Measurements from ENCODE around the gene PFDN1. TPM values are rescaled to one million over a fixed set of nuclear protein-coding genes. Genes with fewer than 3 reads are reported as not detected.
"Not testable (repeated sequence)": the region's sequence is repeated elsewhere in the genome, so short reads cannot be mapped to it uniquely, and the experiment has no call there.

PFDN1 gene
- polyA plus RNA-seq, 4 donors, result 75.5 to 110 (median 94.8) TPM

DNA sequence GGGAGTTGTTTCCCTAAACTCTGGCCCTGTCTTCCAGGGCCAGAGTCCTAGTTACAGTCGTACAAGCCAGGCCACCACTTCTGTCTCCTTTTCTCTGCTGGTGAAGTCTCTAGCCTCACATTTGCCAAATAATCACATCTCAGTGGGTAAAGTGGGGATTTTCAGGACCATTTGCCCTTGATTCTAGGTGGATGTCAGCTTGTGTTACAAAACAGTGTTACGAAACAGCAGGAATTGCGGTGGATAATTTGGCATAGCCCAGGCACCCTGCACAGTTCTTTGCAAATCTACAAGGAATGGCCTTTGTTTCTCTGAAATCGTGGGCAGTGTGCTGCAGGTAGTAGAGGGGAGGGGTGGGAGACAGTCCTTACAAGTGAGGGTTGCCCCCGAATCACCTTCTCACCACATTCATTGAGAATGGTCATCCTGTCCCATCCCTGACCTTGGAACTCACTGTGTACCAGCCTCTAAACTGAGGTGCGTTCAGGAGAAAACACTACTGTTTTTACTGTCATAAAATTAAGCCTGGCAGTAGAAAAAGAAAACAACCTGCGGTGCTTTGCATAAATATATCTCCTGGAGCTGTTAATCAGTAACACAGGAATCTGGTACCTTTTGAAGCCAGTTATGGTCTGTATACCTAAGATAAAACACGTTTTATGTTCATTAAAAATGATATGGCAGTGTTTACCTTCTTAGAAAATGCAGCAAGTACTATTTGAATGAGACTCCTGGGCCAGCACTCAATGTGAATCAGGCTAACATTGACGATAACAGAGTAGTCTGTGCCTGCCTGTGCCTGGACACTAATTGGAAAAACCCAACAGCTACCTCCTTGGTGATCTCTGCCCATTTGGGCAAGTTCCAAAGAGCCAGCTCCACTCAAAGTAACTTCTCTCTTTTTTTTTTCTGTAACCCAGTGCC lies 83.6 kb downstream of the PFDN1 start:
- DNase-seq (ENCODE audit: low read depth in 4 of 4, low spot score in 3 of 4), result no peak

DNA sequence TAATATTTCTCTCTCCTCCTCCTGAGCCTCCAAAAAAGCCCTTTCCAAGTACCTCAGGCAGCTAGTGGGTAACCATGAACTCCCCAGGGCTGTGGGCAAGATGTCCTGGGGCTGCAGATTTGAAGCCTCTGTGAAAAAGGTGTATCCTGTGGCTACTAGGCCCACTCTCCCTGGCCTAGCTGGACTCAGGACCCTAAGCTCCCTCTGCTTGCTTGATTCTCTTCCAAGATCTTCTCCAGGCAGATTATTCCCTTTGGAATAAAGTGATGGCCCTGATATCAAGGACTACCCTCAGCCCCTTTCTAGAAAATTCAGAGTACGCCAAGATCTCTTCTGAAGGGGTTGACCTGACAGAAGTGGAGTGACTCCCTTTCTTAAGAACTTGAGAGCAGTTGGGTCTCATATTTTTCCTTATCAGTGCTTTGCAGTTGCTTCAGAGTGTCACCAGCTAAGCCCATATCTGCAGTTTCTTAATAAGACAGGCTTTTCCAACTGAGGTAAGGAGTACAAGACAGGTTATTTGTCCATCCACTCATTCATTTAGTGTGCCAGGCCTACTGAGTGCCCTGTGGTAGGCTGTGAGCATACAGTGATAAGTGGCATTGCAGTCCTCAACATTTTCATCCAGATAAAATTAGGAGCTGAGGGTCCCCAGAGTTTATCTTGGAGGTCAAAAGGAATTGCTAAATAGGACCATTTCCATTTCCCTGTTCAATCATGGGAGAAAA lies 85.4 kb downstream of the PFDN1 start:
- DNase-seq (ENCODE audit: low read depth in 4 of 4, low spot score in 3 of 4), result no peak

DNA sequence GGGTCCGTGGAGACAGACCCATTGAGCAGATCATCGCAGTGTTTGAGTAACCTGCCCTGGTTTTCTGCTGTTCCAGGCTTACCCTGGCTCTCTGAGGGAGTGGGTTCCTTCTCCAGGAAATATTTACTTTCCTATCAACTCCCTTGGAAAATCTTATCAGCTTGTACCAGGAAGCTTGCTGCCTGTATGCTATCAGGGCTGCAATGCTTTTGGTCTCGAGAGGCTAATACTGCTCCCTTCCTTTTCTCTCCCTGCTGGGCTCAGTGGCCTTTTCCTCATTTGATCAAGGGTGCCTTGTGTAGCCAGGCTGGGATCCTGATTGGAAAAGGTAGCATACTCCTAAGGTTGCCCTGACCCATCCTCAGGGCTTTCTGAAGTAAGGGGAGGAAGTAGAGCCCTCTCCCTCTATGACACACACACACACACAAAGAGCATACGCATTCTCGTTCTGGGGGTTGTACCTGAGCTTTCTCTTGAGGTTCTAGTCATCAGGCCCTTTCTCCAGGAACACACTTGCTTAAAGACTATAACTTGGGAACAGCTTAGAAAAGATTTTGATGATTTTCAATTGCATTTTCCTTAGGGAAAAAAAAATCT lies 86.3 kb downstream of the PFDN1 start:
- no peak for DNase-seq (ENCODE audit: low read depth in 4 of 4, low spot score in 3 of 4)

DNA sequence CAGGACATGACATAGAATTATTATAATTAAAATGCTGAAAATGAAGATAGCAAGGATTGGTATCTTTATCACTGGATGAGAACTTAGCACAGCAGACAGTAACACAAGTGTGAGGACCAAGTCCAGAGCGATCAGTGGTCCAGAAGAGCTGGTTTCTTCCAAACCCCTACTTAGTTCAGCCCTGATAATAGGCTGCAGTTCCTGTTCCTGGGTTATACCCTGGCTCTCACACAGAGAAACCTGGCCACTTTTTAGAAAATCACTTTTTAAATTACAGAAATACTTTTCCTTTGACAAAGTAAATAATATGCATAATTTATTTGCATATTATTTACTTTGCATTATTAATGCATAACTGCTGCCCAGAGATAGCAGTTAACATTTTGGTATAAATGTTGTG lies 87.6 kb downstream of the PFDN1 start:
- DNase-seq (ENCODE audit: low read depth in 4 of 4, low spot score in 3 of 4), result no peak

DNA sequence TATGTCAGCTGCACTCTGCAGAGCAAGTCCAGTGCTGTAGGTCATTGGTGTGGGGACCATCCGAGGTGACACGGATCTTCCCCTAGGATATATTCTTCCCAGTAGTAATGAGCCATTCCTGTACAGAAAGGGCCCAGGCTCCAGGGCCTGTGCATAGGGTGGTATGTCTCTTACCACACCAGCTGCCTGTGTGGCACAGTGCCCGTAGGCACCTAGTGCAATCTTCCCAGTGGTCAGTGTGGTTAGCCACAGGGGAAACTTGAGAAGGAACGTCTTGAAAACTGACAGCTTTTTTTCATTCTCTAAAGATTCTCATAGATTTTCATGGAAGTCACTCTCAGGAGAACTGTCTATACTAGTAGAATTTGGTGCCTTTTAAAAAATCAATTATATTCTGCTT lies 88.1 kb downstream of the PFDN1 start:
- no peak for DNase-seq (ENCODE audit: low read depth in 4 of 4, low spot score in 3 of 4)

DNA sequence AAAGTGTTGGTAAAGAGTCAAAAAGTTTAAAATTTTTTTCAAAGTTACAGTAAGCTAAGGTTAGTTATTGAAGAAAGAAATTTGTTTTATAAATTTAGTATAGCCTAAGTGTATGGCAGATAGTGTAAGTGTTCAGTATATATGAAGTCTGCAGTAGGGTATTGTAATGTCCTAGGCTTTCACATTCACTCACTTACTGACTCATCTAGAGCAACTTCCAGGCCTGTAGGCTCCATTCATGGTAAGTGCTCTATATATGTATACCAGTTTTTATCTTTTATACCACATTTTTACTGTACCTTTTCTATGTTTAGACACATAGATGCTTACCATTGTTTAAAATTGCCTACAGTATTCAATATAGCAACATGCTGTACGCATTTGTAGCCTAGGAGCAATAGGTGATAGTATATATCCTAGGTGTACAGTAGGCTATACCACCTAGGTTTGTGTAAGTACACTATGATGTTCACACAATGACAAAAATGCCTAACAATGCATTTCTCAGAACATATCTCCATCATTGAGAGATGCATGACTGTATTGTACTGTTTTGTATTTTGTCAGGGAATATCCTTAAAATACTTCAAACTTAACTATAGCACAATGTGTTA lies 89.4 kb downstream of the PFDN1 start:
- no peak for DNase-seq (ENCODE audit: low read depth in 4 of 4, low spot score in 3 of 4)

DNA sequence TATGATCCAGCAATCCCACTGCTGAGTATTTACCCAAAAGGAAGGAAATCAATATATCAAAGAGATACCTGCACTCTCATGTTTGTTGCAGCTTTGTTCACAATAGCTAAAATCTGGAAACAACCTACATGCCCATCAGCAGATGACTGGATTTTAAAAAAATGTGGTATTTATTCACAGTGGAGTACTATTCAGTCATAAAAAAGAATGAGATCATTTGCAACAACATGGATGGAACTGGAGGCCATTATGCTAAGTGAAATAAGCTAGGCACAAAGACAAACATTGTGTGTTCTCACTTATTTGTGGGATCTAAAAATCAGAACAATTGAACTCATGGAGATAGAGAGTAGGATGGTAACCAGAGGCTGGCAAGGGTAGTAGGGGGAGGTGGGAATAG lies 94.8 kb downstream of the PFDN1 start:
- no peak for DNase-seq (ENCODE audit: low read depth in 4 of 4, low spot score in 3 of 4)

DNA sequence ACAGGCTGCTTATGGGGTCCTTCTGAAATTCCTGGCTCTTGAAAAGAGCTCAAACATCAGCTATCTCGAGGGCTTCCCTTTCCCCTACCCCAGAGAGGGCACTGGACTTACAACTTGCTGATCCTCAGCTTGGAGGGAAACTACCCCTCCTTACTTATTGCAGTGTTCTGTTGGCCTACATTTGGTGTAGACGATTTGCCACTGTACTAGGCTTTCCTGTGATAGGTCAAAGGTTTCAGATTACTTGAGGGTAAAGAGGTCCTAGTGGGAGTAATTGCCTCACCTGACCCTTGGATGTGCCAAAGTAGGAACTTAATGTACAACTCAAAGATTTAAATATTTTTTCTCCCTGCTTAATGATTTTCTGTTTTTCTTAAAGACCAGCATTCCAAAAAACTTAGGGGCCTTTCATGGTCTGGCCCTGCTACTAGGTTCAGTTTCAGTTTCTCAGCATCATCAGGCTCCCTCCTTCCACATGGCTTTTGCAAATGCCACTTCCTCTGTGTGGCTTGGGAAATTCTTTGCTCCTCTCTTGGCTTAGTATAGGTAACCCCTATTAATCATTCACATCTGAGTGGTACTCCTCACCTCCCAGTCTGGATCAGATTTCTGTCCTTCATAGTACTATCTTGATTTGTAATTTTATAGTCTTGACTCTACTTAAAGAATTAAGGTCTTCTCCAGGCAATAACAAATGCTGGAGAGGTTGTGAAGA lies 95.5 kb downstream of the PFDN1 start:
- no peak for DNase-seq (ENCODE audit: low read depth in 4 of 4, low spot score in 3 of 4)

DNA sequence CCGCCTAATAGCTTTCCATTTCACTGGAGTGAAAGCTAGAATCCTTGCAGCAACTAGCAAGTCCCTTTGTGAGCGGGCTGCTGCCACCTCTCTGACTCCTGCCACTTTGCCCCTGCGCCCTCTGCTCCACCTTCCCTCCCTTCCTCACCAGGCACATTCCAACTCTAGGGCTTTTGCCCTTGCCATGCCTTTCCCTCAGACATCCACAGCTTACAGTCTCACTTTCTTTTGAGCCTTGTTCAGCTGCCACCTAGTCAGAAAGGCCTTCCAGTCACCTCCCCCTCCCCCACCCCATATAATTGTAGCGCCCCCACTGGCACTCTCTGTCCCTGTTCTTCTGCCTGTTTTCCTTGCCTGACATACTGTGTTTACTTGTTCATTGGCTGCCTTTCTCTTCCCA lies 96.9 kb downstream of the PFDN1 start:
- no peak for DNase-seq (ENCODE audit: low read depth in 4 of 4, low spot score in 3 of 4)

DNA sequence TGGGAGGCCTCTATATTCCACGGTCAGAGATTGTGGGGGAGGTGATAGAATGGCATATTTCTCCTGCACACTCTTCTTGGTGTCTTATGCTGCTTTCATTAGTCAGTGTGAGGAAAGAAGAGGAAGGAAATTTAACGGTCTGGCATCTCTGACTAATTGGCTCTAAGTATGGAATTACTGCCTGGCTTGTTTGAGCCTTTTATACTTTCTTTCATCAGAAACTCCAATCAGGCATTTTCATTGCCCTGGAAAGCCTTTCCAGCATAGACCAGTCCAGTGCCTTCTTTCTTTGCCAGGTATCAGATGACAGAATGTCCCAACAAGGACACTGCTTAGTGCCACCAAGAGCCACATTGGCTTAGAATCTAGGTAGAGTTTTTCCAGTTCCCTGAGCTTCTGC lies 97.7 kb downstream of the PFDN1 start:
- no peak for DNase-seq (ENCODE audit: low read depth in 4 of 4, low spot score in 3 of 4)

DNA sequence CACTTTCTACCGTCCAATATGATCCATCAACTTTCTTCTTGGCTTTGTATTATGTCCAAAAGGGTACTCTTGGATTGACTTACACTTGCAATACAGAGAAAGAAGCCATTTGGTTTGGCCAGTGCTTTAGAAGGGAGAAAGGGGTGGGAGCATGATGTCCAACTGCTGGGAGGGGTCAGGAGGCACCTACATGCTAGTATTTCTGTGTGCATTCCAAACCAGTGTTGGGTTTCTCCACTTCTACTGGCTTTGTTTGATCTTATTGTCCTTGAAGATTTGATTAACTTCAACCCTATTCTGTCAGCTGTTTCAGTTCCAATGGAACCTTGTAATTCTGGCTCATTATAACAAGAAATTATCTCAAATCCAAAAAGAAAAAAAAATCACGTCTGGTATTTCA lies 100.3 kb downstream of the PFDN1 start:
- no peak for DNase-seq (ENCODE audit: low read depth in 4 of 4, low spot score in 3 of 4)

DNA sequence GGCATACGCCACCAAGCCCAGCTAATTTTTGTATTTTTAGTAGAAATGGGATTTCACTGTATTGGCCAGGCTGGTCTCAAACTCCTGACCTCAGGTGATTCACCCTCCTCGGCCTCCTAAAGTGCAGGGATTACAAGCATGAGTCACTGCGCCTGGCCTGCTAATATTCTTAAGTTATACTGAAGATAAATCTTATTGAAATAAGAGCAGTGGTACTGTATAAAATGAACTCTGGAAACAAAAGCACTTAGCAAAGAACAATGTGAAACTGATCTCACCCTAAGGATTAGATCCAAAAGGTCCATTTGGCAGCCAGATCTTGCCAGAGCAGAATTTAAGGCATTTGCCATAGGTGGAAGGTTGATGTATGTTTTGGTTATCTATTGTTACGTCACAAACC lies 100.8 kb downstream of the PFDN1 start:
- DNase-seq (ENCODE audit: low read depth in 4 of 4, low spot score in 3 of 4), result no peak

DNA sequence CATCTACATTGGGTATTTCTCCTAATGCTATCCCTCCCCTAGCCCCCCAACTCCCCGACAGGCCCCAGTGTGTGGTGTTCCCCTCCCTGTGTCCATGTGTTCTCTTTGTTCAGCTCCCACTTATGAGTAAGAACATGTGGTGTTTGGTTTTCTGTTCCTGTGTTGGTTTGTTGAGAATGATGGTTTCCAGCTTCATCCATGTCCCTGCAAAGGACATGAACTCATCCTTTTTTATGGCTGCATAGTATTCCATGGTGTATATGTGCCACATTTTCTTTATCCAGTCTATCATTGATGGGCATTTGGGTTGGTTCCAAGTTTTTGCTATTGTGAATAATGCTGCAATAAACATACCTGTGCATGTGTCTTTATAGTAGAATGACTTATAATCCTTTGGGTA lies 104.0 kb downstream of the PFDN1 start:
- not testable (repeated sequence) for DNase-seq (ENCODE audit: low read depth in 4 of 4, low spot score in 3 of 4)

DNA sequence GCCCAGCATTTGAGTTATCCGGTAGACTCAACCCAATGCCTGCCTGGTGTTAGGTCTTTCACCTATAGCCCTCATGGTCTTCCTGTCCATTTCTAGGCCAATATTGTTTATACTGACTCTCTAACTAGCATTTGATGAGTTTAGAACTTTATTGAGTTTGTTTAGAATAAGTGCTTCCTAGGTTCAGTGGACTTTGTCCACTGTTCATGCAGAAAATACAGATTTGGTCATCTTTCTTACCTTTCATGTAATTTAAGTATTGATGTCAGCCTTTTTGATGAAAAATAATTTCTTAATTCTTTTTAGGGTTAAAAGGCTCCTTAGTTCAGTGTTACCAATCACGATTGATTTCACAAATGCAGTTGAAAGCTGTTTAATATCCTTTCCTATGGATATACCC lies 105.9 kb downstream of the PFDN1 start:
- no peak for DNase-seq (ENCODE audit: low read depth in 4 of 4, low spot score in 3 of 4)

DNA sequence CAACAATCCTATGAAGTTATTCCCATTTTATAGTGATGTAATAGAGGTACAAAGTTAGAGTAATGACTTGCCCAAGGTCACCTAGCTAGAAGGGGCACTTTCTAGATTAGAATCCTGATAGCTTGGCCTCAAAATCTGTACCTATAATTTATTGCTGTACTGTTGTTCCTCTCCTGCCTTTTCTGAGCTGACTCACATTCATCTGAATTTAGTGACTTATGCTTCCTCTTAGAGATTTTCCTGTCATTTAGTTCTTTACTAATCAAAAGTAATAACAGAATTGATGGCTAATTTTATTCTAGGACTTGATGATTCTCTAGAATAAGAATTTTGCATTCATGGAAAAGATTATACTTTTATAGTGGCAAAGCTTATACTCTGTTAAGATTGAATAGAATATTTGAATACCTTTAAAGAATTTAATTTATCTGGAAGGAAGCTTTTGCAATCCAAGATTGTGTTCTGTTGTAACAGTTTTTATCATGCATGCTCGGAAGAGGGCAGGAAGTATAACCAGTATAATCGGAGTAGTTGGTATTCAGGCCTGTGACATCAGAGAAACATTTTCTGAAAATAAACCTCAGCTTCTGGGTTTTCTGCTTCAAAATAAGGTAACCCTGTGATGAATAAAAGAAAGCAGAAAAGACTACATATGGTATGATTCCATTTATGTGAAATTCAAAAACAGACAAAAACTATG lies 106.6 kb downstream of the PFDN1 start:
- DNase-seq (ENCODE audit: low read depth in 4 of 4, low spot score in 3 of 4), result no peak

Other genes starting within 250 kb of the PFDN1 start
- 10 to 100 TPM; 11.2 to 14.8 (median 13.5) TPM for gene PURA, start 189.0 kb downstream of the PFDN1 start, polyA plus RNA-seq (ENCODE audit: insufficient read length in 4 of 4)
- gene IGIP, start 177.2 kb downstream of the PFDN1 start, polyA plus RNA-seq (ENCODE audit: insufficient read length in 4 of 4), result 1 to 10 TPM; 7.2 to 8.6 (median 8.3) TPM
- gene CYSTM1, start 127.9 kb downstream of the PFDN1 start, polyA plus RNA-seq (ENCODE audit: insufficient read length in 4 of 4), result 10 to 100 TPM; 20.3 to 67.4 (median 65.4) TPM
- 10 to 100 TPM in 3 of 4 donors, 1 to 10 TPM in 1; 8.9 to 11.4 (median 10.7) TPM for gene HBEGF, start 43.5 kb upstream of the PFDN1 start, polyA plus RNA-seq (ENCODE audit: insufficient read length in 4 of 4)
- 10 to 100 TPM in 3 of 4 donors, under 1 TPM in 1; 0.63 to 51.1 (median 16.0) TPM for gene SLC4A9, start 57.1 kb upstream of the PFDN1 start, polyA plus RNA-seq (ENCODE audit: insufficient read length in 4 of 4)
- 100 to 1,000 TPM in 3 of 4 donors, 10 to 100 TPM in 1; 95.9 to 125 (median 111) TPM for gene ANKHD1, start 98.7 kb upstream of the PFDN1 start, polyA plus RNA-seq (ENCODE audit: insufficient read length in 4 of 4)
- 10 to 100 TPM in 2 of 4 donors, 1 to 10 TPM in 2; 6.2 to 14.5 (median 10.2) TPM for gene EIF4EBP3, start 244.6 kb upstream of the PFDN1 start, polyA plus RNA-seq (ENCODE audit: insufficient read length in 4 of 4)

Data from left renal pelvis (tissue), 4 donors.